NCI-H2227 (cell line): ENCODE data around the gene TOR3A.
A peak's percentile ranks its signal among the peaks of the same experiment; 100 is the strongest.

Experiments
- DNase-seq: peaks from one replicate; lab custom pipeline; 2025; ENCODE audit not compliant: unreplicated experiment; lab: John Stamatoyannopoulos, UW

TOR3A gene

GRCh38 chr1:179066471-179066870, 15.4 kb upstream of the TOR3A start:
- no peak for DNase-seq

- no peak for DNase-seq
These were observed 4.5 kb upstream of the TOR3A start for GRCh38 chr1:179077396-179077795.

- DNase-seq: peak; percentile 75
These were observed 2.6 kb upstream of the TOR3A start for GRCh38 chr1:179079113-179079761.

- DNase-seq: no peak
These were observed 794 bp upstream of the TOR3A start for GRCh38 chr1:179080866-179081686.

- DNase-seq: peak; percentile 47
These were observed 596 bp downstream of the TOR3A start for GRCh38 chr1:179082333-179082998.

GRCh38 chr1:179082999-179083335, 1.1 kb downstream of the TOR3A start:
- no peak for DNase-seq

- DNase-seq: no peak
These were observed 1.7 kb downstream of the TOR3A start for GRCh38 chr1:179083533-179083932.

GRCh38 chr1:179087665-179088064, 5.8 kb downstream of the TOR3A start:
- DNase-seq: no peak

- no peak for DNase-seq
These were observed 8.1 kb downstream of the TOR3A start for GRCh38 chr1:179089827-179090482.

GRCh38 chr1:179090522-179090921, 8.7 kb downstream of the TOR3A start:
- no peak for DNase-seq

- DNase-seq: no peak
These were observed 9.1 kb downstream of the TOR3A start for GRCh38 chr1:179090923-179091322.

- no peak for DNase-seq
These were observed 9.9 kb downstream of the TOR3A start for GRCh38 chr1:179091691-179092165.

GRCh38 chr1:179092896-179093461, 11.1 kb downstream of the TOR3A start:
- no peak for DNase-seq

GRCh38 chr1:179094818-179095217, 12.9 kb downstream of the TOR3A start:
- no peak for DNase-seq

- no peak for DNase-seq
These were observed 13.5 kb downstream of the TOR3A start for GRCh38 chr1:179095377-179095776.

- DNase-seq: no peak
These were observed 14.1 kb downstream of the TOR3A start for GRCh38 chr1:179095924-179096323.

GRCh38 chr1:179099891-179100290, 18.0 kb downstream of the TOR3A start:
- DNase-seq: no peak

GRCh38 chr1:179101566-179101965, 19.7 kb downstream of the TOR3A start:
- DNase-seq: no peak

GRCh38 chr1:179103999-179104398, 22.1 kb downstream of the TOR3A start:
- no peak for DNase-seq

- DNase-seq: no peak
These were observed 22.9 kb downstream of the TOR3A start for GRCh38 chr1:179104611-179105250.

- DNase-seq: peak; percentile 17
These were observed 23.5 kb downstream of the TOR3A start for GRCh38 chr1:179105393-179105792.
